Kidney (tissue), 14 donors: ENCODE measurements around the gene SLC36A2. TPM values are rescaled to one million over a fixed set of nuclear protein-coding genes. Genes with fewer than 3 reads are reported as not detected.

Experiments
- DNase-seq, 5 donors: peaks; one replicate each; pipeline ENCODE4 v3.0.0-alpha.2; 2013 to 2020
- FAIRE-seq: peaks from 2 replicates; lab custom pipeline; 2012; peaks lifted over from hg19 to GRCh38; lab: Jason Lieb, UNC
- H3K27ac ChIP-seq, 2 donors: one replicate each; pipeline ENCODE4 v1.7.0; 2013; ENCODE audit warnings: low read depth in 2 of 2, low read length in 2 of 2, inconsistent platforms in 1 of 2
- H3K27me3 ChIP-seq: one replicate; pipeline ENCODE4 v1.7.1; 2013; ENCODE audit warnings: low read length, inconsistent platforms; ENCODE audit not compliant: control insufficient read depth, insufficient read depth
- H3K36me3 ChIP-seq, 3 donors: one replicate each; pipeline versions ENCODE4 v1.7.0 to v1.7.1; 2013; ENCODE audit warnings: low read length in 3 of 3, control low read depth in 1 of 3, inconsistent platforms in 1 of 3; ENCODE audit not compliant: insufficient read depth in 3 of 3, control insufficient read depth in 2 of 3
- H3K4me1 ChIP-seq, 3 donors: one replicate each; pipeline versions ENCODE4 v1.7.0 to v1.7.1; 2013; ENCODE audit warnings: low read length in 3 of 3, inconsistent platforms in 1 of 3, low read depth in 1 of 3; ENCODE audit not compliant: control insufficient read depth in 2 of 3, insufficient read depth in 2 of 3
- H3K4me3 ChIP-seq, 3 donors: one replicate each; pipeline versions ENCODE4 v1.7.0 to v1.8.1; 2013; ENCODE audit warnings: low read length in 3 of 3, control low read depth in 1 of 3, inconsistent platforms in 1 of 3
- H3K9ac ChIP-seq, 3 donors: one replicate each; pipeline versions ENCODE4 v1.7.0 to v1.7.1; 2013; ENCODE audit warnings: low read length in 3 of 3, control low read depth in 1 of 3, inconsistent platforms in 1 of 3
- H3K9me3 ChIP-seq, 3 donors: one replicate each; pipeline versions ENCODE4 v1.7.0 to v1.7.1; 2013; ENCODE audit warnings: low read length in 3 of 3, control low read depth in 1 of 3, inconsistent platforms in 1 of 3; ENCODE audit not compliant: control insufficient read depth in 2 of 3, insufficient read depth in 1 of 3
- CTCF ChIP-seq: IDR thresholded peaks from 3 replicates; pipeline ENCODE4 v1.5.1; 2012; ENCODE audit warnings: mild to moderate bottlenecking, moderate library complexity, borderline replicate concordance; ENCODE audit not compliant: insufficient read depth; ENCODE audit errors: extremely low read depth
- intact Hi-C: fragments of 100-400 bp; cut with DNase I; formaldehyde crosslinking; loops from one replicate; pipeline ENCODE4 v1.11.1; 2022
- polyA plus RNA-seq: library from polyadenylated mRNA; stranded (reverse); fragments of 350-450 nt; fragmentation: Illumina TruSeq; extraction: RNeasy Lipid Tissue Mini Kit (QIAGEN cat#74804); gene quantifications from one replicate; pipeline ENCODE4 v1.2.3, GENCODE V29; 2014; ENCODE audit warnings: low read depth, low replicate concordance; ENCODE audit not compliant: insufficient read depth
- total RNA-seq: library from RNA; stranded (reverse); fragmentation: NEBNext Ultra II Directional; extraction: Animal tissue kit (Norgen Biotek cat#: 25700); gene quantifications from one replicate; pipeline ENCODE4 v1.2.1, GENCODE V29; 2021
- donor health status: control.
- donor health status: control.
- donor health status: control.
- donor health status: control.
- donor health status: control.
- donor health status: DM: yes; HTN: yes; CAD: no.
- donor health status: Normal renal cell carcinoma (clear cell type).

The SLC36A2 gene
- total and polyA plus RNA-seq, 2 donors from 2014 or later, result 1.8 to 46.2 TPM

GRCh38 chr5:151348789-151349188 lies 1.4 kb upstream of the SLC36A2 start:
- TF ChIP-seq CTCF, result no peak
- DNase-seq (no peak), FAIRE-seq (no peak)
- Histone ChIP-seq H3K9ac (no peak overlapping the region), H3K27ac (no peak overlapping the region), H3K36me3 (no peaks in the 10 kb centered on the region), H3K27me3 (no peaks in the 10 kb centered on the region), H3K4me1 (no peaks in the 10 kb centered on the region), H3K9me3 (no peaks in the 10 kb centered on the region), H3K4me3 (no peak overlapping the region)
- intact Hi-C loops, result no loop called here

- intact Hi-C loops, result no loop called here
- Histone ChIP-seq H3K4me1 (no peaks in the 10 kb centered on the region), H3K4me3 (peak overlapping the region in 2 of 3 donors; percentile 58 to 74), H3K27me3 (no peaks in the 10 kb centered on the region), H3K9me3 (no peaks in the 10 kb centered on the region), H3K9ac (peak overlapping the region in 1 of 3 donors; percentile 56), H3K27ac (peak overlapping the region; percentile 39 to 52), H3K36me3 (no peaks in the 10 kb centered on the region)
- FAIRE-seq, result no peak
- TF ChIP-seq CTCF, result no peak
- DNase-seq, result no peak
Measured at GRCh38 chr5:151345808-151346478, 1.4 kb downstream of the SLC36A2 start.

GRCh38 chr5:151345187-151345807 lies 2.1 kb downstream of the SLC36A2 start:
- no peaks in the 10 kb centered on the region for H3K36me3 ChIP-seq
- no peak for TF ChIP-seq CTCF
- FAIRE-seq, result no peak
- no peaks in the 10 kb centered on the region for H3K27me3 ChIP-seq
- H3K27ac ChIP-seq, result peak overlapping the region; percentile 39 to 52
- peak overlapping the region in 2 of 3 donors; percentile 58 to 74 for H3K4me3 ChIP-seq
- no peaks in the 10 kb centered on the region for H3K4me1 ChIP-seq
- H3K9me3 ChIP-seq, result no peaks in the 10 kb centered on the region
- intact Hi-C loops, result no loop called here
- peak overlapping the region in 1 of 3 donors; percentile 31 for H3K9ac ChIP-seq
- DNase-seq, result peak in 1 of 5 donors; percentile 4
